Caco-2 (cell line): Measurements from ENCODE around the gene PELI2. TPM values are rescaled to one million over a fixed set of nuclear protein-coding genes. Genes with fewer than 3 reads are reported as not detected.

ENCODE experiments used
- BruUV-seq: library from RNA; stranded (reverse); fragments of 400-500 nt; replicated peaks from 2 replicates; lab custom pipeline; 2021; lab: Mats Ljungman, UMichigan
- CTCF ChIA-PET: fragments of 300-600 bp; sonication (Branson Sonifier 250); formaldehyde crosslinking; loops from one replicate; lab custom pipeline; 2022; ENCODE audit warnings: antibody characterized with exemption; lab: Charles Lee
- POLR2A ChIA-PET: fragments of 300-600 bp; sonication (Branson Sonifier 250); formaldehyde crosslinking; loops from one replicate; lab custom pipeline; 2022; ENCODE audit warnings: antibody characterized with exemption; lab: Charles Lee
- DNase-seq, 2 experiments: peaks; one replicate each; pipeline versions ENCODE4 v3.0.0 to v3.0.0-alpha.2; 2020 to 2022
- H3K27me3 ChIP-seq: replicated peaks from 2 replicates; pipeline ENCODE4 v1.6.0; 2011; ENCODE audit warnings: low read length; ENCODE audit not compliant: control insufficient read depth, insufficient read depth
- H3K36me3 ChIP-seq: 2 replicates; pipeline ENCODE4 v1.5.1; 2011; ENCODE audit warnings: low read length; ENCODE audit not compliant: control insufficient read depth, insufficient read depth
- H3K4me1 ChIP-seq: fragments of 250-450 bp; sonication (Bioruptor Pico); 2 replicates; pipeline ENCODE4 v1.5.1; 2020; ENCODE audit warnings: mild to moderate bottlenecking
- H3K4me3 ChIP-seq: 2 replicates; pipeline ENCODE4 v1.5.1; 2011; ENCODE audit warnings: low read depth, mild to moderate bottlenecking, control low read depth, low read length
- H3K9me3 ChIP-seq: fragments of 250-450 bp; sonication (Bioruptor Pico); 2 replicates; pipeline ENCODE4 v1.5.1; 2020; ENCODE audit warnings: mild to moderate bottlenecking, moderate library complexity
- H3K27ac Mint-ChIP-seq: one replicate; pipeline ENCODE4 v1.8.0; 2022; ENCODE audit warnings: mixed read lengths; ENCODE audit not compliant: unreplicated experiment
- H3K27me3 Mint-ChIP-seq: one replicate; pipeline ENCODE4 v1.8.0; 2022; ENCODE audit warnings: mixed read lengths; ENCODE audit not compliant: insufficient read depth, unreplicated experiment
- H3K36me3 Mint-ChIP-seq: one replicate; pipeline ENCODE4 v1.8.0; 2022; ENCODE audit warnings: mild to moderate bottlenecking, mixed read lengths; ENCODE audit not compliant: insufficient read depth, unreplicated experiment
- H3K4me1 Mint-ChIP-seq: one replicate; pipeline ENCODE4 v1.8.0; 2022; ENCODE audit warnings: low read depth, mixed read lengths; ENCODE audit not compliant: unreplicated experiment
- H3K4me3 Mint-ChIP-seq: one replicate; pipeline ENCODE4 v1.8.0; 2022; ENCODE audit warnings: mild to moderate bottlenecking, moderate library complexity, mixed read lengths; ENCODE audit not compliant: unreplicated experiment
- H3K9me3 Mint-ChIP-seq: one replicate; pipeline ENCODE4 v1.8.0; 2022; ENCODE audit warnings: mixed read lengths; ENCODE audit not compliant: unreplicated experiment
- CTCF ChIP-seq, 2 experiments: fragments of 200-600 bp in 1 of 2; IDR thresholded peaks; 1 replicate in 1 of 2; 2 replicates in 1 of 2; pipeline versions ENCODE4 v1.5.1 to v1.8.0; 2011 to 2022; ENCODE audit warnings: antibody characterized with exemption in 1 of 2, control low read depth in 1 of 2, inconsistent platforms in 1 of 2, low read depth in 1 of 2, low read length in 1 of 2, mild to moderate bottlenecking in 1 of 2, moderate library complexity in 1 of 2; ENCODE audit not compliant: insufficient read depth in 1 of 2, severe bottlenecking in 1 of 2, unreplicated experiment in 1 of 2
- intact Hi-C: fragments of 100-400 bp; cut with micrococcal nuclease; formaldehyde crosslinking; loops from one replicate; pipeline ENCODE4 v1.10.0; 2022; ENCODE audit not compliant: unreplicated experiment
- total RNA-seq: library from RNA; stranded (reverse); gene quantifications from 2 replicates; pipeline ENCODE4 v1.2.3, GENCODE V29; 2022

PELI2 gene
- total RNA-seq, 1 experiment from 2014 or later = 8.5 TPM

- no peaks in the 10 kb centered on the region for H3K9me3 Mint-ChIP-seq
- no peaks in the 10 kb centered on the region for H3K4me1 ChIP-seq
- intact Hi-C loops = no loop called here
- H3K27me3 Mint-ChIP-seq = no peaks in the 10 kb centered on the region
- H3K4me1 Mint-ChIP-seq = no peaks in the 10 kb centered on the region
- CTCF ChIA-PET = no interaction called here
- no peak overlapping the region for H3K27ac Mint-ChIP-seq
- no TSS peak for BruUV-seq
- H3K9me3 ChIP-seq = no peaks in the 10 kb centered on the region
- H3K4me3 Mint-ChIP-seq = no peak overlapping the region
- no peaks in the 10 kb centered on the region for H3K36me3 ChIP-seq
- no peak for DNase-seq
- H3K36me3 Mint-ChIP-seq = no peaks in the 10 kb centered on the region
- TF ChIP-seq CTCF (IDR thresholded peaks at IDR 0.05; ENCODE audit: insufficient read depth in 1 of 2, low read depth in 1 of 2, low read length in 1 of 2, severe bottlenecking in 1 of 2, unreplicated experiment in 1 of 2) = peak in 1 of 2 experiments; percentile 22
- no peaks in the 10 kb centered on the region for H3K27me3 ChIP-seq
- no peak overlapping the region for H3K4me3 ChIP-seq
- POLR2A ChIA-PET = no interaction called here
These were observed 32.6 kb downstream of the PELI2 start for GRCh38 chr14:56150645-56151345.

GRCh38 chr14:56152221-56152620, 34.0 kb downstream of the PELI2 start:
- H3K36me3 ChIP-seq = no peaks in the 10 kb centered on the region
- Mint-ChIP-seq H3K9me3 (no peaks in the 10 kb centered on the region), H3K4me1 (no peaks in the 10 kb centered on the region), H3K27ac (no peak overlapping the region), H3K27me3 (no peaks in the 10 kb centered on the region), H3K4me3 (no peak overlapping the region), H3K36me3 (no peaks in the 10 kb centered on the region)
- DNase-seq = no peak
- no peaks in the 10 kb centered on the region for H3K9me3 ChIP-seq
- intact Hi-C loops = no loop called here
- no peak overlapping the region for H3K4me3 ChIP-seq
- H3K27me3 ChIP-seq = no peaks in the 10 kb centered on the region
- no TSS peak for BruUV-seq
- ChIA-PET CTCF (interaction anchor here (0.5 kb wide), 1 partner anchor 373 kb away, joined by 3 read pairs; no protein-coding TSS in a partner anchor), POLR2A (no interaction called here)
- no peaks in the 10 kb centered on the region for H3K4me1 ChIP-seq
- no peak for TF ChIP-seq CTCF (IDR thresholded peaks at IDR 0.05; ENCODE audit: insufficient read depth in 1 of 2, low read depth in 1 of 2, low read length in 1 of 2, severe bottlenecking in 1 of 2, unreplicated experiment in 1 of 2)

- no peaks in the 10 kb centered on the region for H3K27me3 Mint-ChIP-seq
These were observed 35.1 kb downstream of the PELI2 start for GRCh38 chr14:56153267-56153666.

More at GRCh38 chr14:56153267-56153666, 35.1 kb downstream of the PELI2 start:
- H3K4me3 Mint-ChIP-seq = no peak overlapping the region
- no peaks in the 10 kb centered on the region for H3K36me3 Mint-ChIP-seq
- POLR2A ChIA-PET = no interaction called here
- no peak overlapping the region for H3K4me3 ChIP-seq
- H3K9me3 Mint-ChIP-seq = no peaks in the 10 kb centered on the region
- H3K36me3 ChIP-seq = no peaks in the 10 kb centered on the region
- CTCF ChIA-PET = no interaction called here
- TF ChIP-seq CTCF (IDR thresholded peaks at IDR 0.05; ENCODE audit: insufficient read depth in 1 of 2, low read depth in 1 of 2, low read length in 1 of 2, severe bottlenecking in 1 of 2, unreplicated experiment in 1 of 2) = no peak
- intact Hi-C loops = no loop called here
- no peak for DNase-seq
- H3K27ac Mint-ChIP-seq = no peak overlapping the region
- H3K27me3 ChIP-seq = no peaks in the 10 kb centered on the region
- BruUV-seq = no TSS peak
- no peaks in the 10 kb centered on the region for H3K4me1 Mint-ChIP-seq
- H3K9me3 ChIP-seq = no peaks in the 10 kb centered on the region
- H3K4me1 ChIP-seq = no peaks in the 10 kb centered on the region
